ENCODE measurements around the gene NKD2.
"Not testable (repeated sequence)": the region's sequence is repeated elsewhere in the genome, so short reads cannot be mapped to it uniquely, and the experiment has no call there.

NKD2 gene

DNA sequence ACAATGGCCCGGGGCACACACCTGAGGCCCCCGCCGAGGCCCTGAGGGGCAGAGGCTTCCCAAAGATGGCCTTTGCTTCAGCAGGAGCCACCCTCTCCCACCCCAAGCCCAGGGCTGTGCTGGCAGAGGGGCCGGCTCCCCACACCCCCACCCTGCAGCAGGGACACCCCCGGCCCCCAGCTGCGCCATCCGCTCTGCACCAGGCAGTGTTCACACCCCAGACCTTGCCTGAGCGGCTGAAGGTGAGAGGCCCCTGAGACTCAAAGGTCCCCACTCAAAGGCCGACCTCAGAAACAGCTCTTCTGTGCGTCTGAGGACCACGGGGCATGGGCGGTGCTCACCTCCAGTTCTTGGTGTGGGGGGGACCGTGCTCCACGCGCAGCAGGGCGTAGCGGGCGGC is 65.6 kb downstream of the NKD2 start:
- ATAC-seq = no peak
- Mint-ChIP-seq H3K4me3 (no peak overlapping the region), H3K9me3 (no peaks in the 10 kb centered on the region), H3K36me3 (ENCODE audit: low read depth) (no peaks in the 10 kb centered on the region), H3K27me3 (no peaks in the 10 kb centered on the region), H3K4me1 (no peaks in the 10 kb centered on the region), H3K27ac (no peak overlapping the region)
- DNase-seq = no peak

GRCh38 chr5:1074816-1075554 is 66.4 kb downstream of the NKD2 start:
- H3K36me3 Mint-ChIP-seq (ENCODE audit: low read depth) = no peaks in the 10 kb centered on the region
- ATAC-seq (no peak), DNase-seq (no peak)
- no peaks in the 10 kb centered on the region for H3K4me1 Mint-ChIP-seq
- no peak overlapping the region for H3K4me3 Mint-ChIP-seq
- H3K27ac Mint-ChIP-seq = no peak overlapping the region
- no peaks in the 10 kb centered on the region for H3K27me3 Mint-ChIP-seq
- H3K9me3 Mint-ChIP-seq = no peaks in the 10 kb centered on the region

- Mint-ChIP-seq H3K27ac (no peak overlapping the region), H3K4me3 (no peak overlapping the region), H3K27me3 (no peaks in the 10 kb centered on the region), H3K36me3 (ENCODE audit: low read depth) (no peaks in the 10 kb centered on the region), H3K9me3 (no peaks in the 10 kb centered on the region), H3K4me1 (no peaks in the 10 kb centered on the region)
- ATAC-seq = no peak
- DNase-seq = no peak
These were observed 66.9 kb downstream of the NKD2 start for GRCh38 chr5:1075555-1075881.

DNA sequence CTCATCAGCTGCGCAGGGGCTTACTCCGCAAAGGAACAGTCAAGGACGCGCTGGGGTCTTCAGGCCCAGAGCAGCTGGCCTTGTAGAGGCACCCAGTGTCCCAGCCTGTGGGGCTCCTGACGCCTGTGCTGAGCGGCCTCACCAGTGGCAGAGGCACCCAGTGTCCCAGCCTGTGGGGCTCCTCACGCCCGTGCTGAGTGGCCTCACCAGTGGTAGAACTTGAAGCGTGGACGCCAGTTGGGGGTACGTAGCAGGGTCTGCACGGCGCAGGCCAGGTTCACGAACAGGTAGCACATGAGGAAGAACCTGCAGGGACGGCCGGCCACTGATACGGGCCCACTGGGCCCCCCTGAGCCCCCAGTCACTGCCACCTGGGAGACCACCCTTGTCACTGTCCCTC is 67.3 kb downstream of the NKD2 start:
- ATAC-seq = no peak
- Mint-ChIP-seq H3K36me3 (ENCODE audit: low read depth) (no peaks in the 10 kb centered on the region), H3K4me1 (no peaks in the 10 kb centered on the region), H3K9me3 (no peaks in the 10 kb centered on the region), H3K27me3 (no peaks in the 10 kb centered on the region), H3K4me3 (no peak overlapping the region), H3K27ac (no peak overlapping the region)
- DNase-seq = no peak

- Mint-ChIP-seq H3K27ac (no peak overlapping the region), H3K36me3 (ENCODE audit: low read depth) (peaks cover 2% of the 10 kb centered on the region), H3K27me3 (no peaks in the 10 kb centered on the region), H3K4me3 (no peak overlapping the region), H3K9me3 (no peaks in the 10 kb centered on the region), H3K4me1 (no peaks in the 10 kb centered on the region)
- ATAC-seq (no peak), DNase-seq (no peak)
These were observed 67.8 kb downstream of the NKD2 start for GRCh38 chr5:1076406-1076805.

GRCh38 chr5:1077026-1077425 is 68.4 kb downstream of the NKD2 start:
- no peak for DNase-seq
- no peak for ATAC-seq
- Mint-ChIP-seq H3K4me3 (no peak overlapping the region), H3K36me3 (ENCODE audit: low read depth) (peaks cover 2% of the 10 kb centered on the region), H3K27me3 (no peaks in the 10 kb centered on the region), H3K27ac (no peak overlapping the region), H3K9me3 (no peaks in the 10 kb centered on the region), H3K4me1 (no peaks in the 10 kb centered on the region)

- Mint-ChIP-seq H3K27ac (no peak overlapping the region), H3K9me3 (no peaks in the 10 kb centered on the region), H3K27me3 (no peaks in the 10 kb centered on the region), H3K36me3 (ENCODE audit: low read depth) (peaks cover 2% of the 10 kb centered on the region), H3K4me3 (no peak overlapping the region), H3K4me1 (no peaks in the 10 kb centered on the region)
- ATAC-seq (no peak), DNase-seq (no peak)
These were observed 69.0 kb downstream of the NKD2 start for GRCh38 chr5:1077491-1078020.

DNA sequence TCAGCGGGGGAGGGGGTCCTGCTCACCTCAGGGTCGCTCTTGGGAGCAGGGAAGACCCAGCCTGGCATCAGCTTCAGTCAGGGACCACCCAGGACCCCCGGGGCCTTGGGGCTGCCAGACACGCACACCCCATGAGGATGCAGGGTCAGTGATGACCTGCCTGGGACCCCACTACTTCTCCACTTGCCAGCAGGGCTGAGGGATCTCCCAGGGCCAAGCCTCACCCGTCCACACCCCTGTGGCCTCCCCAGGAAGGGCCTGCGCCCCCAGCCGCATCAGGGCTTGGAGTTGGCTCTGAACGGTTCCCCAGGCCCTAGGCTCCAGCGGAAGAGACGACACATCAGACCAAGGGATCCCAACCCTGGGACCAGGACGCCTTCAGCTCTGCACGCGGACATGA is 69.6 kb downstream of the NKD2 start:
- Mint-ChIP-seq H3K9me3 (no peaks in the 10 kb centered on the region), H3K4me1 (no peaks in the 10 kb centered on the region), H3K27ac (no peak overlapping the region), H3K36me3 (ENCODE audit: low read depth) (peaks cover 2% of the 10 kb centered on the region), H3K27me3 (no peaks in the 10 kb centered on the region), H3K4me3 (no peak overlapping the region)
- ATAC-seq = no peak
- no peak for DNase-seq

DNA sequence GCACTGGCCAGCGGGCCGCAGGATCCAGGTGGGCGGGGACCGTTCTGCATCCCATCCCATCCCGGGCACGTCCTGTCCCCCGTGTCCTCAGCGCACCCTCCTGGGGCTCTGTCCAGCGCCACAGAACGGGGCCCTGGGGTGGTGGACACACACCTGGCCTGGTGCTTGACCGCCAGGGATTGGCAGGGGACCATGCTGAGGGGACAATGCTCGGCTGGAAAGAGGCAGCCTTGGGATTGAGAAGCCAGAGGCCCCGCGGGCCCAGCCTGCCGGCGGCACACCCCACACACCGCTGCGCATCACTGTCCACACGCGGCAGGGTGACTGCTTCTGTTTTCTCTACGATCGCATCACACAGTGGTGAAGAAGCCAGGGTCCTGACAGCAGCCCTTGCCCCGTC is 70.2 kb downstream of the NKD2 start:
- H3K9me3 Mint-ChIP-seq = no peaks in the 10 kb centered on the region
- DNase-seq = no peak
- no peak for ATAC-seq
- no peaks in the 10 kb centered on the region for H3K27me3 Mint-ChIP-seq
- peaks cover 2% of the 10 kb centered on the region for H3K36me3 Mint-ChIP-seq (ENCODE audit: low read depth)
- H3K4me3 Mint-ChIP-seq = no peak overlapping the region
- H3K27ac Mint-ChIP-seq = no peak overlapping the region
- H3K4me1 Mint-ChIP-seq = no peaks in the 10 kb centered on the region

DNA sequence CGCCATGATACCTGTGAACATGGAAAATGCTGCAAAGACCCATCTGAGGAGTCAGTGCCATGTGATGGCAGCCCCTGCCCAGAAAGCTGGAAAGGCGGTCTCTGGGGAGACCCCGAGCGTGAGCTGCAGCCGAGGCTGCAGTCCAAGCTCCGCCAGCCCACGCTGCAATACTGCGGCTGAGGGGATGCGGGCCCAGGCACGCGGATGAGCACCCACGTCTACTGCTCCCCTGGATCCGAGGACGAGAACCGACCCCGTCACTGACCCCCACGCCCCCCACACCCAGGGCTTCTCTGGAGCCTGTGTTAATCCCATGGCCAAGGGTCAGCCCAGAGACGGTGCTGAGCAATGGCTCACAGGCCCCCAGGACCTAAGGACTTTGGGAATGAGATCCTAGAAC is 70.9 kb downstream of the NKD2 start:
- Mint-ChIP-seq H3K27ac (no peak overlapping the region), H3K9me3 (no peaks in the 10 kb centered on the region), H3K36me3 (ENCODE audit: low read depth) (peaks cover 2% of the 10 kb centered on the region), H3K4me3 (no peak overlapping the region), H3K4me1 (no peaks in the 10 kb centered on the region), H3K27me3 (no peaks in the 10 kb centered on the region)
- DNase-seq (no peak), ATAC-seq (no peak)

DNA sequence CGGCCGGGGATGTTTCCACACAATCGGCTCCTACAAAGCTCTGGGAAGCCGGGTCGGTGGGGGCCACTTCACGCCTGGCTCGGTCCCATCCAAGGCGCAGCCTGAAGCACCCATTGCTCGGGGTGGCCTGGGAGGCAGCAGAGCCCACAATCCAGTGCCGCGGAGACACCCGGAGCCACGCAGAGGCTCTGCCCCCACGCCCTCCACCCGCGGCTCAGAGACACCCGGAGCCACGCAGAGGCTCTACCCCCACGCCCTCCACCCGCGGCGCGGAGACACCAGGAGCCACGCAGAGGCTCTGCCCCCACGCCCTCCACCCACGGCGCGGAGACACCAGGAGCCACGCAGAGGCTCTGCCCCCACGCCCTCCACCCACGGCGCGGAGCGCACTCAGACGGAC is 71.4 kb downstream of the NKD2 start:
- Mint-ChIP-seq H3K27me3 (no peaks in the 10 kb centered on the region), H3K4me3 (no peak overlapping the region), H3K4me1 (no peaks in the 10 kb centered on the region), H3K9me3 (no peaks in the 10 kb centered on the region), H3K36me3 (ENCODE audit: low read depth) (peaks cover 2% of the 10 kb centered on the region), H3K27ac (no peak overlapping the region)
- DNase-seq (no peak), ATAC-seq (no peak)

DNA sequence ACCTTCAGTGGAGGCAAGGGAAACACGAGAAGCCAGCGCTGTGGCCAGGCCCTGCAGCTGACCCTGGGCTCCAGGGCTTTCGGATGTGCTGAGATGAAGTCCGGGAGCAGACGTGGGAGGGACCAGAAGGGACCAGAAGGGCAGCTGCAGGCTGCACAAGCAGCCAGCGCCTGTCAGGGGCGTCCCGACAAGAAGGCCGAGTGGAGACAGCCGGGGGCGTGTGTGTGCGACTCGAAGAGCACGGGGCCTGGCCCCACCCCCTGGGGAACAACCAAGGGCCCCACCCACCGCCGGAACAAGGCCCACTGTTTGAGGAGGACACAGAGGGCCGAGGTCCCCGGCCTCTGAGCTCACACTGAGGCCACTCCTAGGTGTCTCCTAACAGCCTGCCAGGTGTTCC is 71.8 kb downstream of the NKD2 start:
- no peaks in the 10 kb centered on the region for H3K4me1 Mint-ChIP-seq
- H3K4me3 Mint-ChIP-seq = no peak overlapping the region
- H3K36me3 Mint-ChIP-seq (ENCODE audit: low read depth) = peaks cover 2% of the 10 kb centered on the region
- DNase-seq = no peak
- no peak for ATAC-seq
- H3K9me3 Mint-ChIP-seq = no peaks in the 10 kb centered on the region
- H3K27me3 Mint-ChIP-seq = no peaks in the 10 kb centered on the region
- H3K27ac Mint-ChIP-seq = no peak overlapping the region

- Mint-ChIP-seq H3K27me3 (no peaks in the 10 kb centered on the region), H3K9me3 (no peaks in the 10 kb centered on the region), H3K4me1 (no peaks in the 10 kb centered on the region), H3K27ac (no peak overlapping the region), H3K36me3 (ENCODE audit: low read depth) (peaks cover 2% of the 10 kb centered on the region), H3K4me3 (no peak overlapping the region)
- no peak for DNase-seq
- ATAC-seq = no peak
These were observed 72.9 kb downstream of the NKD2 start for GRCh38 chr5:1081519-1081918.

- H3K9me3 Mint-ChIP-seq; H3K27ac Mint-ChIP-seq; H3K4me1 Mint-ChIP-seq; H3K4me3 Mint-ChIP-seq; DNase-seq; H3K27me3 Mint-ChIP-seq; ATAC-seq; H3K36me3 Mint-ChIP-seq (ENCODE audit: low read depth): not testable (repeated sequence)
These were observed 74.4 kb downstream of the NKD2 start for GRCh38 chr5:1083026-1083425.

GRCh38 chr5:1083823-1084605 is 75.4 kb downstream of the NKD2 start:
- Mint-ChIP-seq H3K27ac (no peak overlapping the region), H3K27me3 (no peaks in the 10 kb centered on the region), H3K36me3 (ENCODE audit: low read depth) (peaks cover 2% of the 10 kb centered on the region), H3K9me3 (no peaks in the 10 kb centered on the region), H3K4me3 (no peak overlapping the region), H3K4me1 (no peaks in the 10 kb centered on the region)
- no peak for DNase-seq
- ATAC-seq = no peak
